ENCODE measurements around the gene FRRS1L. TPM values are rescaled to one million over a fixed set of nuclear protein-coding genes. Genes with fewer than 3 reads are reported as not detected.

The FRRS1L gene
- total RNA-seq, 1 donor from 2014 or later: 4.4 TPM

GRCh38 chr9:109085510-109085909, 81.5 kb downstream of the FRRS1L start:
- Mint-ChIP-seq H3K4me3 (ENCODE audit: unreplicated experiment) (no peak overlapping the region), H3K27ac (ENCODE audit: unreplicated experiment) (no peak overlapping the region), H3K9me3 (ENCODE audit: unreplicated experiment) (no peaks in the 10 kb centered on the region), H3K36me3 (ENCODE audit: unreplicated experiment) (no peaks in the 10 kb centered on the region), H3K27me3 (ENCODE audit: unreplicated experiment) (no peaks in the 10 kb centered on the region), H3K4me1 (ENCODE audit: low read depth, unreplicated experiment) (no peaks in the 10 kb centered on the region)
- DNase-seq: no peak
- TF ChIP-seq CTCF (IDR thresholded peaks at IDR 0.05; ENCODE audit: partially characterized antibody, unreplicated experiment): no peak

GRCh38 chr9:109083813-109084405, 83.1 kb downstream of the FRRS1L start:
- DNase-seq: no peak
- no peak overlapping the region for H3K27ac Mint-ChIP-seq (ENCODE audit: unreplicated experiment)
- H3K36me3 Mint-ChIP-seq (ENCODE audit: unreplicated experiment): no peaks in the 10 kb centered on the region
- H3K9me3 Mint-ChIP-seq (ENCODE audit: unreplicated experiment): no peaks in the 10 kb centered on the region
- TF ChIP-seq CTCF (IDR thresholded peaks at IDR 0.05; ENCODE audit: partially characterized antibody, unreplicated experiment): no peak
- peaks cover 2% of the 10 kb centered on the region for H3K27me3 Mint-ChIP-seq (ENCODE audit: unreplicated experiment)
- H3K4me3 Mint-ChIP-seq (ENCODE audit: unreplicated experiment): no peak overlapping the region
- H3K4me1 Mint-ChIP-seq (ENCODE audit: low read depth, unreplicated experiment): no peaks in the 10 kb centered on the region

GRCh38 chr9:109083141-109083540, 83.9 kb downstream of the FRRS1L start:
- Mint-ChIP-seq H3K36me3 (ENCODE audit: unreplicated experiment) (no peaks in the 10 kb centered on the region), H3K27ac (ENCODE audit: unreplicated experiment) (no peak overlapping the region), H3K9me3 (ENCODE audit: unreplicated experiment) (no peaks in the 10 kb centered on the region), H3K4me3 (ENCODE audit: unreplicated experiment) (no peak overlapping the region), H3K27me3 (ENCODE audit: unreplicated experiment) (peaks cover 2% of the 10 kb centered on the region), H3K4me1 (ENCODE audit: low read depth, unreplicated experiment) (no peaks in the 10 kb centered on the region)
- DNase-seq: no peak
- no peak for TF ChIP-seq CTCF (IDR thresholded peaks at IDR 0.05; ENCODE audit: partially characterized antibody, unreplicated experiment)

- Mint-ChIP-seq H3K4me1 (ENCODE audit: low read depth, unreplicated experiment) (no peaks in the 10 kb centered on the region), H3K27ac (ENCODE audit: unreplicated experiment) (no peak overlapping the region), H3K36me3 (ENCODE audit: unreplicated experiment) (no peaks in the 10 kb centered on the region), H3K9me3 (ENCODE audit: unreplicated experiment) (no peaks in the 10 kb centered on the region), H3K4me3 (ENCODE audit: unreplicated experiment) (no peak overlapping the region), H3K27me3 (ENCODE audit: unreplicated experiment) (peaks cover 2% of the 10 kb centered on the region)
- DNase-seq: no peak
- no peak for TF ChIP-seq CTCF (IDR thresholded peaks at IDR 0.05; ENCODE audit: partially characterized antibody, unreplicated experiment)
Measured at GRCh38 chr9:109082091-109082620, 84.9 kb downstream of the FRRS1L start.

Other genes starting within 250 kb of the FRRS1L start
- 51.9 TPM for gene ELP1, start 233.1 kb downstream of the FRRS1L start, total RNA-seq (ENCODE audit: unreplicated experiment)
- gene ABITRAM, start 232.8 kb downstream of the FRRS1L start, total RNA-seq (ENCODE audit: unreplicated experiment): 5.5 TPM
- 13.7 TPM for gene CTNNAL1, start 153.8 kb downstream of the FRRS1L start, total RNA-seq (ENCODE audit: unreplicated experiment)
- gene TMEM245, start 47.3 kb downstream of the FRRS1L start, total RNA-seq (ENCODE audit: unreplicated experiment): 26.5 TPM
- gene EPB41L4B, start 153.8 kb upstream of the FRRS1L start, total RNA-seq (ENCODE audit: unreplicated experiment): 10.0 TPM

Measured in glutamatergic neuron (in vitro differentiated cells).